HG03575 (cell line): Measurements from ENCODE around the gene CETP.
"Not testable (repeated sequence)": the region's sequence is repeated elsewhere in the genome, so short reads cannot be mapped to it uniquely, and the experiment has no call there.

ENCODE experiments used
- ATAC-seq: cut with Tn5 transposase; IDR thresholded peaks from one replicate; pipeline ENCODE4 v1.9.1; 2021; ENCODE audit not compliant: unreplicated experiment, insufficient number of reproducible peaks, low FRiP score; ENCODE audit errors: extremely low read depth

CETP gene

DNA sequence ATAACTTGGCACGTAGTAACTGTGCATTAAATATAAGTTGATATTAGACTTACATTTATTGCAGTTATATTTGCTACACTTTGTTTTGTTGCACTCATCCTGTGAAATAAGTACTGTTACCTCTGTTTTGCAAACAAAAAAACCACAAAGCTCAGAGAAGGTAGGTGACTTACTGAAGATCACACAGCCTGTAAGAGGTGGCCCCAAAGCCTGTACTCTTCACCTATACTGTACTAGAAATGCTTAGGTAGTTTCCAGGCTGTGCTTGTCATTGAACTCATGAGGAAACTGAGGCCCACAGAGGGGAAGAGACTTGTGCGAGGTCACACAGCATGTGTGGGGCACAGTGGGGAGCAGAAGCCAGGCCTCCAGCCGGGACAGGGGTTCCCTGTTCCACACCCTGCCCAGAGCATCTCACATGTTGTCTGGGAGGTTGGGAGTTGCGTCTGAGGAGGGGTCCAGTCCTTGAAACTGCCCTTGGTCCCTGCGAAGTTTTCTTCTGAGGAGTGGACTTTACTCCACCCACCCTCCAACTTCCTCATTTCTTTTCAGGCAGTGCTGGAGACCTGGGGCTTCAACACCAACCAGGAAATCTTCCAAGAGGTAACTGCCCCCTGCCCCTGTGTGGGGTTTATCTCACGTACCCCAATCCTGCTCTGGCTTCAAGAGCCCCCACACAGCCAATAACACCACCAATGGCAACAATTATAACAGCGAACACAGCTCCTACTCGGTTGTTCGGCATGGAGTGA lies 13.0 kb downstream of the CETP start:
- no peak for ATAC-seq

DNA sequence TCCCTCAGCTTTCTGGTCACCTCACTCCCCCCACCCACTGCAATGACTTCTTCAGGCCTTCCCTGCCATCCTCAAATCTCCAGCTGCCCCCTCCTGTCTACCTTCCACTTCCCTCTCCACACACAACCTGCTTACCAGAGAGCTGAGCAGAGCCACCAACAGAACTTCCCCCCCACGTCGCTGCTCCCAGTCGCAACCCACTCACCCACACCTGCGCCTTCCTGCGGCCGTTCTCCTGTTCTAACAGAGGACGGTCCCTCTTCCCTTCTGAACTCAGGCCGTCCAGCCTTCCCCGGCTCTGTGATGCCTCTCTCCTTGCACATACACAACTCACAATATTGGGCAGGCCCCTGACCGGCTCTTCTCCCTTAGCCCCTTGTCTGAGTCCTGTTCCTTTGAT lies 14.0 kb downstream of the CETP start:
- no peak for ATAC-seq

DNA sequence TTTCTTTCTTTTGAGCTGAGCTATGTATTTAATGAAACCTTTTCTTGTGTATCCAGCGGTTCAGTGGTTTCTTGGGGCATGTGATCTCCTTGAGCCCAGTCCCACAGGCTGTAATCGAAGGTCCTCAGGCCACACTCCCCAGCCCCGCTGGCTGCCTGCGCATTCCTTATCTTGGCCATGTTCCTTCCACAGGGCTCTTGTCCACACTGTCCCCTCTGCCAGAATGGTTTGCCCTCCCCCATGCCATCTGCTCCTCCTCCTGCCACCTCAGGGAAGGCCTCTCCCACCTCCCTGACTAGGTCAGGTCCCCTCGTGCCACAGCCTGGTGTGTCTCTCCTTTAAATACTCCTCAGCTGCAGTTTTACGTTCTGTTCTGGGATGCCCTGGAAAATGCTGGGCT lies 15.5 kb downstream of the CETP start:
- no peak for ATAC-seq

DNA sequence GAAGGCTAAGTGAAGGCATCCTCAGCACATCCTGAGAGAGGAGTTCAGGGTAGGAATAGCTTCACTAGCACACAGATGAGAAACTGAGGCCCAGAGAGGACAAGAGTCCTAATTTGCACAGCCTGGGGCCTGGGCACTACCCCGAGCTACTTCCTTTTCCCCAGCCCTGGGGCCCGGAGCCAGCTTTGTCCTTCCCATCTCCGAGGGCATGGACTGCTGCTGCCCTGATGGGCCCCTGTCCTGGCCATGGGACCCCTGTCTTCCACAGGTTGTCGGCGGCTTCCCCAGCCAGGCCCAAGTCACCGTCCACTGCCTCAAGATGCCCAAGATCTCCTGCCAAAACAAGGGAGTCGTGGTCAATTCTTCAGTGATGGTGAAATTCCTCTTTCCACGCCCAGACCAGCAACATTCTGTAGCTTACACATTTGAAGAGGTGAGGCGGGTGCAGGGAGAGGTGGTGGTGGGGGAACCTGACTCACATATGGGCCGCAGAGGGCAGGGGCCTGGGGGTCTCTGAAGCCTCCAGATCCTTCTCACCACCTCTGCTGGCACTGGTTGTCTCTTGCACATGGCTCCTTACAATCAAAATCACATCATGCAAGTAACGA lies 16.2 kb downstream of the CETP start:
- no peak for ATAC-seq

DNA sequence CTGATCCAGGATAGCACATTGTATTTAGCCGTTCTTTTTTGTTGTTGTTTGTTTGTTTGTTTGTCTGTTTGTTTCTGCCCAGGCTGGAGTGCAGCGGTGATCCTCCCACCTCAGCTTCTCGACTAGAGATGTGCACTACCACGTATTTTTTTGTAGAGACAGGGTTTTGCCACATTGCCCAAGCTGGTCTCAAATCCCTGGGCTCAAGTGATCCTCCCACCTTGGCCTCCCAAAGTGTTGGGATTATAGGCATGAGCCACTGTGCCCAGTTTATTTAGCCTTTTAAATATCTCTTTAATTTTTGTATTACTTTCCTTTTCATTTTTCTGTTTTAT lies 18.4 kb downstream of the CETP start:
- no peak for ATAC-seq

DNA sequence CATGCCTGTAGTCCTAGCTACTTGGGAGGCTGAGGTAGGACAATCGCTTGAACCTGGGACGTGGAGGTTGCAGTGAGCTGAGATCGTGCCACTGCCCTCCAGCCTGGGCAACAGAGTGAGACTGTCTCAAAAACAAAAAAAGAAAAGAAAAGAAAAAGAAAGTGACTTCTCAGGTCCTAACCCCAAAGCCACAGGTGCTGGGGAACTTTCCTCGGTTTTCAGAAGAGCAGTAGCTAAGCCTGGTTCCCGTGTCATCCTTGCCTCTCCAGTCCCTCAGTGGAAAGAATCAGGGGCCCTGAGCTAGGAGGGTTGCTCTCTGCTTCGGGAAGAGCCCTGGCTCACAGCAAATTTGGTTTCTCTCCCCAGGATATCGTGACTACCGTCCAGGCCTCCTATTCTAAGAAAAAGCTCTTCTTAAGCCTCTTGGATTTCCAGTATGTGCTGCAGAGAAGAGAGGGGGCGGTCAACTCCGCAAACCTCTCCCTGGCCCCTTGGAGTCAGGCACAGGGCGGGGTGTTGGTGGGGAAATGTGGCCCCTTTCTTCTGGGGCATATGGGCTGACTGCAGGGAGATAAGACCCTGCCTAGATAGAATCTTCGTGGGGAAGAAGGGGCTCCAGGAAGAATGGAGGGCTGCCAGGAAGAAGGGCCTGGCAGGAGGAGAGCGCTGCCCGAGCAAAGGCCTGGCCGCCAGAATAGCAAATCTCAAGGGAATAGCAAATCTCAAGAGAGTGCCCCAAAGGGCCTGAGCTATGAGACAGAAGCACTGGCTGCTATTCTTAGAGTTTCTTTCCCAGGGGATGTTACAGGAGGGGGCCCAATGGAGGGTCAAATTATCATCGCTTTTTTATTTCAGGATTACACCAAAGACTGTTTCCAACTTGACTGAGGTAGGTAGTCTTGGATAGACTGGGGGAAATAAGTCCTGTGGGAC lies 19.3 kb downstream of the CETP start:
- ATAC-seq: no peak

DNA sequence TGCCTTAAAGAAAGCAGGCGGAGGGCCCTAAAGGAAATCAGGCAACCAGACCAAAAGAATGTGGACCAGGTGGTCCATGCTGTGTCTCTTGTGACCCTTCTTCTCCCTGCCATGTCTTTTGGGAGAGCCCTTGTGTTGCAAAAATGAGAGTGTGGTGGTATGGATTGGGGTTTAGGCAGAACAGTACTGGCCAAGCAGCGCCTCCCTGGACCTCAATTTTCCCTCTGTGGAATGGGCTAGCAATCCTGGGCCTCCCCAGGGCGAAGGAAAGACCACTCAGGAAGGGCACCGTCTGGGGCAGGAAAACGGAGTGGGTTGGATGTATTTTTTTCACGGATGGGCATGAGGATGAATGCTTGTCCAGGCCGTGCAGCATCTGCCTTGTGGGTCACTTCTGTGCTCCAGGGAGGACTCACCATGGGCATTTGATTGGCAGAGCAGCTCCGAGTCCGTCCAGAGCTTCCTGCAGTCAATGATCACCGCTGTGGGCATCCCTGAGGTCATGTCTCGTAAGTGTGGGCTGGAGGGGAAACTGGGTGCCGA lies 20.1 kb downstream of the CETP start:
- no peak for ATAC-seq

DNA sequence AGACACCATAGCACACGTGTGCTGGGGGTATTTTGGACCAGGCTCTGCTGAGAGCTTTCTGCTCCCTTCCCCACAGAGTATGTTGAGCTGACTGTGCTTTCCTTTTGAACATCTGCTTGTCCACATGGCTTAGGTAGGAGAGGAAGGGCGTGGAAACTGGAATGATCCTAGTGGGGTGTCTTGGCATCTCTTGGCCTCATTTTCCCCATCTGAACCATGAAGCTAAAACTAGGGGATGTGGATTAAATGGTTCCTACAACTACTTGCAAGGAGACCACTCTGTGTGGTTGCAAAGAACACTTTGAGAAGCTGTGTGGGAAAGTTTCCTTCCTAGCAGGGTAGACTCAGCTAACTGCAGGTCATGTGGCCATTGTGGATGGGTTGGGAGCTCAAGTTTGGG lies 20.9 kb downstream of the CETP start:
- ATAC-seq: no peak

DNA sequence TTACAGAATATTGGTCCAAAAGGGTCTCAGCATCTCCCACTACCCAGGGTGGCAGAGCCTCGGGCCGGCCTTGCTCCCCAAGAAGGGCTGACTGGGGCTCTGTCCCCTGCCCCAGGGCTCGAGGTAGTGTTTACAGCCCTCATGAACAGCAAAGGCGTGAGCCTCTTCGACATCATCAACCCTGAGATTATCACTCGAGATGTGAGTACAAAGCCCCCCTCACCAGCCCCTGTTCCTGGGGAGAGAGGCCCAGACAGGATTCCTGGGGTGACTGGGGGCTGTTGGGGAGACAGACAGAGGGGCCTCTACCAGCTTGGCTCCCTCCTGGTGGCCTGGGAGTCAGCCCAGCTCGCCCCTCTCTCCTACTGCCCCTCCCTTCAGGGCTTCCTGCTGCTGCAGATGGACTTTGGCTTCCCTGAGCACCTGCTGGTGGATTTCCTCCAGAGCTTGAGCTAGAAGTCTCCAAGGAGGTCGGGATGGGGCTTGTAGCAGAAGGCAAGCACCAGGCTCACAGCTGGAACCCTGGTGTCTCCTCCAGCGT lies 21.5 kb downstream of the CETP start:
- no peak for ATAC-seq

DNA sequence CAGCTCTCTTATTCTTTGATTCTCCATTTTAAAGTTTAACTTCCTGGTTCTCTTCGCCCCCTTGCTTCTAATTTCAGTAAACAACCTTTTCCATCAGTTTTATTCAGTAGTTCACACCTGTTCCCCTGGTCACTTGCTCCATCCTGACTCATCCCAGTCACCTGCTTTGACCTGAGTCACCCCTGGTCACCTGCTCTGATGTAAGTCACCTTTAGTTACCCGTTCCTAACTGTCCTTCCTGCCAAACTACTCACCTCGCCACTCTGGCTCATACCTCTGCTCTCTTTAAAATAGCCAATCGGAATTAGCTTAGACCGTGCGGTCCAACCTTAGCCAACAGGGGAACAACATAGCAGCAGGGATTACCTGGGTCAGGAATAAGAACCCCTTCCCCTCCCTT lies 22.9 kb downstream of the CETP start:
- ATAC-seq: no peak

DNA sequence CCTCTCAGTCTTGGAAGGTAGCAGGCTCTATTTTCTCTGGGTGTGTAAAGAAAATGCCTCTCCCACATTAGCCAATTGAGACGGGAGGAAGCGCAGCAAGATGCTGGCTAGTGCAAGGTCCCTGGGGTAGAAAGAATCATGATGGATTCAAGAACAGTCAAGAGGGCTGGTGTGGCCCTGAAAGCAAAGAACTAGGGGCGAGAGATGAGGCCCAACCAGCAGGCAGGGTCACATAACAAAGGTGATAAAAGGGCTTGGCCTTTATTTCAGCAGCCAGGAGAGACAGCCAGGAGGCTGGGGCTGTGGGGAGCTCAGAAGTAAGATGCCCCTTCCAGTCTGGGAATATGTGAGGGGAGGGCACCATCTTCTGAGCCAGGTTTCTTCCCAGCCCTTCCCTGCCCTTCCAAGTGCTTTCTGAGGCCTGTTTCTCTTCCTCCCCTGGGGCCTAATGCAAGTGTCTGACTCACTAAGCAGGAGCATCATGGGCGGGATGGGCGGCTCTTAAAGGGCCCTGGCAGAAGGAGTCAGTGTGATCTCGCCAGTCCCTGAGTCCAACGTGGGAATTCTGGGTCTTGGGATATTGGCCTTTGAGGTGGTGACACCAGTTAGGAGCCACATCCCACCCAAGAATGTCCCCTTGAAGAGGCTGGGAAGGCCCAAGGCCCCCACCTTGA lies 23.7 kb downstream of the CETP start:
- no peak for ATAC-seq

DNA sequence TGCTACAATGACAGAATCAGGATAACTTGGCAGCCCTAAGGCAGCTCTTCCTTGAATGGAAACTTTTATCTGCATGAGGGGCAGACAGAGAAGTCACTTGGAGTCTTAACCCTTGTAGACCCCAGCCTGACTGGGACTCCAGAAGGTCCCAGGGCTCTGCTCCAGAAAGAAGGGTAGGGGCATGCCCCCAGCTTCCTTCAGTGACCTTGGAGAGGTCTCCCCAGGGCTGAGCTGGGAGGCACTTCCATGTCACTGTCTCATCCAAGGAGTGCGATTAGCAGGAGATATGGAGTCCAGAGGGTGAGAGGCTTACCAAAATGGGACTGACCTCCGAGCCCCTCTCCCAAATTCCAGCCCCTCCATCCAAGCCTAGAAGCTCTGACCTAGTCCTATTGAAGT lies 24.2 kb downstream of the CETP start:
- ATAC-seq: no peak

DNA sequence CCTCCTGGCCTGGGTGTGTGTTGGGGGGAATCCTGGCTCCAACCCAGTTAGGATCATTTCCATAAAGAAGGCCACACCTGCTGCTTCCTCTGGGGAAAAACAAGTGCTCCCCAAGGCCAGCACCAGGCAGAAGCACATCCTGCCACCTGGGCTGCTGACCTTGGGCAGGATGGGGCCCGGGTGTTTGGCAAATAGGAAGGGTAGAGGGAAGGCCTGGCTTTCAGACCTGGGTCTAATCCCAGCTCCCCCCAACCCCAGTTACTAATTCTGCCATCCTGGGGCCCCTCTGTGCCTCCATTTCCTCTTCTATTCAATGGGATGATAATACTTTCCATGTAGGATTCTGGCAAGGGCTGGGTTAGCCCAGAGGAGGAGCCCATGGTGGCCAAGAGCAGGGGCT lies 24.6 kb downstream of the CETP start:
- ATAC-seq: no peak

DNA sequence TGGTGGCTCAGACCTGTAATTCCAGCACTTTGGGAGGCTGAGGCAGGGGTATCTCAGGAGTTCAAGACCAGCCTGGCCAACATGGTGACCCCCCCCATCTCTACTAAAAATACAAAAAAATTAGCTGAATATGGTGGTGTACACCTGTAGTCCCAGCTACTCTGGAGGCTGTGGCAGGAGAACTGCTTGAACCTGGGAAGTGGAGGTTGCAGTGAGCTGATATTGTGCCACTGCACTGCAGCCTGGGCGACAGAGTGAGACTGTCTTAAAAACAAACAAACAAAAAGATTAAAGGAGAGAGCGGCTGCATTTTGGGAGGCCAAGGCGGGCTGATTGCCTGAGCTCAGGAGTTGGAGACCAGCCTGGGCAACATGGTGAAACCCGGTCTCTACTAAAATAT lies 25.2 kb downstream of the CETP start:
- not testable (repeated sequence) for ATAC-seq

DNA sequence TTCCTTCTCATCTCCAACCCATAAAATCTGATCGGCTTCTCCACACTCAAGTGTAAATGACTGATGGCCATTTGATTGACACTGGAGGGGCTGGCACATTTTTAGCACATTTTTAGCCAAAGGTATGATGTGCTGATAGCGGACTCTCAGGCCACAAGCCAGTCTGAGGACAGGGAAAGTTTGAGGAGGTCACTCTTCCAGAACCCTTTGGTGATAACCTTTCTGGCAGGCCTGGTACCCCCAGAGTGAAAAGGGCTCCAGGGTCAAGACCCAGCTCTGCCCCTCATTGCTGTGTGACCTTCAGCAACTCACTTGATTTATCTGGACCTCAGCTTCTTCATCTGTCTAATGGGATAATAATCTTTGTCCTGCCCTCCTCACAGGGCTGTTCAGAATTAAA lies 25.9 kb downstream of the CETP start:
- no peak for ATAC-seq

DNA sequence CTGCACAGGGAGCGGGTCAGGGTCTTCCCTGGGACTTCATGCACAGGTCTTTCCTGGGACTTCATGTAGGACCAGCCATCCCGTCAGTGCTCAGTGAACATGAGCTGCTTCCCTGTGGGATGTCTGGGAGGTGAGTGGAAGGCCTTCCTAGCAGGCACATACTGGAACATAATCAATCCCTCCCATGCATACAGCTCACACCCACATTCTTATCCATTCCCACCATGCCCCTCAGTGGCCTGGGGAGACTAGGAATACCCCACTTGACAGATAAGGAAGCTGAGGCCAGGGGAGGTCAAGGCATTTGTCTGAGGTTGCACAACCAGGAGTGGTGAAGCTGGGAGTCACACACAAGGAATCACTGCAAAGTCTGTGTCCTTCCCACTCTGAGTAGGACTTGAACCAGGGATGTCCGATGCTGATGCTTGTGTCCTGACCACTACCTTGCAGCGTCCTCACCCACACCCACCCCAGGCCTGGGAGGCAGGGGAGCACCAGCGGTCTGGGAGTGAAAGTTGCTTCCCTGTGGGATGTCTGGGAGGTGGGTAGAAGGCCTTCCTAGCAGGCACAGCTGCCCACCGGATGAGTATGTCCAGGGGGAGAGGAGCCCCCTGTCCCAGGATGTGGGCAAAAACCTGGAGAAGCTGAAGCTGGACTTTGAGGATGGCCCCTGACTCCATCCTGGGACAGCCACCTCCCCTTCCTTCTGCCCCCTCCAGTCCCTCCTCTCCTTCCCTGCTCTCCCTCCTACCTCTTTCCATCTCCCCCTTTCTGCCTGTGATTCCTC lies 26.6 kb downstream of the CETP start:
- ATAC-seq: no peak

DNA sequence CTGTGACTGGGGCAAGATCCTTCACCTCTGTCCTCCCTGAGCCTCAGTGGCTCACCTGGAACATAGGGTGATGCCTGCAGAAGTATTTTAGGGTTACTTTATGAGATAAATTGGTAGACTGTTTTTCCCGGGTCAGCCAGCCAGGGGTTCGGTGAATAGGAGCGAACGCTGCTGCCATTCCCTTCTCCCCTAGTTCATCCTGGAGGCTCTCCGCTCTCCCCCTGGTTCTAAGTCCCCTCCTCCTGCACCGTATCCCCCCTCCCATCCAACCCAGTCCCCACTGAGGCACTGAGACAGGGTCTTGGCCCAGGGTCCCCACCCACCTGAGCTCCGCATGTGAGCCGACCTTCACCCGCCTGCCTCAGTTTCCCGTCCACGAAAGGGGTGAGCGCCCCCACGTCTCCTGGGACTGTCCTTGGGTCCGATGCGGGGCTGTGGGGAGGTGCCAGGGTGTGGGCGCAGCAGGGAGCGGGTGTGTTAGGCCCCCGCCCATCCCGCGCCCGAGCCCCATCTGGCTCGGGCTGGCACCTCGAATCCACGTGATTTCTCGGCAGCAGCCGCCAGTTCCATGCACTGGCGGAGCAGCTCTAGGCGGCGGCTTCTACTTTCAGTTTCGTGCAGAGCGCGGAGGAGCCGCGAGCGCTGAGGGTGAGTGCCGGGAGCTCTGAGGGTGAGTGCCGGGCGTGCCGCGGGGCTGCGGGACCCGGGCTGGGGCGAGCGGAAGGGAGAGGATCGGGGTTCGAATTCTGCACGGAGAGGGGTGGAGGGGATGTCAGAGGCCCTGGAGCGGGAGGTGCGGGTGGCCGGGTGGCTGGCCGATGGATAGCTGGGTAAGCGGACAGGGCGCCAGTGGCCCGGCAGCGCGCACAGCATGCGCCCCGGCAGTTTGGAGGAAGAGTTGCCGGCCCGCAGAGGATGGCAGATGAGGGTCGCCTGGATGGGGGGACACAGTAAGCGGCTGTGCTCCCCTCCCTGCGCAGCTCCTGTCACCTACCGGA lies 27.5 kb downstream of the CETP start, which contains the start of gene NLRC5:
NLRC5 (plus strand) TSS at position 610 of the 998 bp plus-strand sequence. CDS start 31,156 bp downstream, outside the sequence.
- ATAC-seq: no peak
